GM11168 (cell line): ENCODE data around the gene FMN1.

Experiments used
- in situ Hi-C: fragments of 300-500 bp; cut with MboI; formaldehyde crosslinking; loops from one replicate; pipeline ENCODE4 v1.12.0; 2022; ENCODE audit warnings: low sequenced_read_pairs; ENCODE audit not compliant: unreplicated experiment

Gene FMN1

DNA sequence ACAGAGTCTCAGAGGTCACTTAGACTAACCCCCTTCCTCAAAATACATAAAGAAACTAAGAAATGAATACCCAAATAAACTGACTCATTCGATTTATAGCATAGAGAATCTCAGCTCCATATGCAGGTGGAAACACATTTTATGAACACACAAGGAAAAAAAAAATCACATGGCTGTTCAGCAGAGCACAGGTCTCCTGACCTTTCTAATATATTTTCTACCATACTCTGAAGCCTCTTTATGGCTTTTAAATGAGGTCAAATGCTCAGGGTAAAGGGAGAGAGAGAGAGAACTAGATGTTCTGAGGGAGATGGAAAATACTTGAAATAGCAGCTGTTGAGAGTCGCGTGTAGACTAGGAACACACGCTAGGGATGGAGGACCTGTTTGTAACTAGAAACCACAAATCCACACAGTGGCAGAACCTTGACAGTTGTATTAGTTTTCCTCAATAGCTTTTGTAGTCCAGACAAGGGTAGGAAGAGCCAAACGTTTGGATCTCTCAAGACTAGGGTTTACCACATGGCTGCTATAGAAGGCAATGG lies 165.3 kb downstream of the FMN1 start:
- in situ Hi-C loops: no loop called here

- in situ Hi-C loops: no loop called here
Measured at GRCh38 chr15:33028495-33028894, 166.0 kb downstream of the FMN1 start.

GRCh38 chr15:33027306-33028035 lies 167.0 kb downstream of the FMN1 start:
- in situ Hi-C loops: no loop called here

DNA sequence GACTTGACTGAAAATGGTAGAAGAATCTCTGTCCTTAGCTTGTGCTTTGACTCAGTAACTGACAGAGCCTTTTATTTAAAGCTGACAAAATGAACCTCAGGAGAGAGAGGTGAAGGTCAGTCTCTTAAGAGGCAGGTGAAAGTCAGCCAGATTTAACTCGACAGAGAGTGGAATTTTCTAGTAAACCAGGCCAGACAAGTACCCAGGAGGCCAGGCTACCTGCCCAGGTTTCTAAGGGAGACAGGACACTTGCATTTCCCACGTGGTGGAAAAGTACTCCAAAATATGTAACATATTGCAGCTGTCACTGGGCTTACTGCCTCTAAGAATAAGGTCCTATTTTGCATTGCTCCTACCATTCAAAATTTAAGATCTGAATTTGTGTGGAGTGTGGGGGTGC lies 167.9 kb downstream of the FMN1 start:
- in situ Hi-C loops: no loop called here

DNA sequence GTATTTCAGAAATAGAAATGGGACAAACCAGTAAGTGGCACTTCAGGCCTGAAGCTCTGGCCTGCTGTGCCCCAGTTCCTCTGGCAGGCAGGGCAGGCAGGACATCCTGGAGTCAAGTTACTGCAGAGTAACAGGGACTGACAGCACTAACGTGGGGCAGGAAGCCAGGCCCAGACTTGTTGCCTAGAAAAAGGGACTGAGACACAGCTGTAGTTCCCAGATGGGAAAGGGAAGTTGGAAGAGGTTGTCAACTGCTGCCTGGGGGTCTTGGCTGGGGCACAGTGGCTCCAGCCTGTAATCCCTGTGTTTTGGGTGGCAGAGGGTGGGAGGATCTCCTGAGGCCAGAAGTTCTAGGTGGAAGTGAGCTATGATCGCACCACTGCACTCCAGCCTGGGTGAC lies 171.9 kb downstream of the FMN1 start:
- in situ Hi-C loops: no loop called here

DNA sequence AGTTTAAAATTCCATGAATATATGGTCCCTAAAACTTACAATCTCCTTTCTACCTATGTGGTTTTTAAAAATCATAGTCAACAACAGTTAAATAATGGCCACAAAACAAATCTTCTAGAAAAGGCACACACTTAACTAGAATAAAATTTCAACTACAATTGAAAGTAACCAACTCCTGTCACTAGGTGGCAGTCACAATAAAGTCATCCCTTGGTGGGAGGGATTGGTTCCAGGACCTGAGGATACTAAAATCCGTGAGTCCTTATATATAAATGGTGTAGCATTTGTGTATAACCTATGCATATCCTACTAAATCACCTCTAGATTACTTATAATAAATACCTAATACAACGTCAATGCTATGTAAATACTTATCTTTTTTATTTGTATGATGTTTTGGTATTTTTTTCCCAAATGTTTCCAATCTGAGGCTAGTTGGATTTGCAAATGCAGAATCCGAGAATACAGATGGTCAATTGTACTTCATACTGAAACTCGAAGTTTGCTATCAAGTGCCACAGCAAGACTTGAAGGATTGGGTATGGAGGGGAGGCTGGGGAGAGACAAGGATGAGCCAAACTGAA lies 172.6 kb downstream of the FMN1 start:
- in situ Hi-C loops: no loop called here

GRCh38 chr15:33019354-33019981 lies 175.0 kb downstream of the FMN1 start:
- in situ Hi-C loops: no loop called here

DNA sequence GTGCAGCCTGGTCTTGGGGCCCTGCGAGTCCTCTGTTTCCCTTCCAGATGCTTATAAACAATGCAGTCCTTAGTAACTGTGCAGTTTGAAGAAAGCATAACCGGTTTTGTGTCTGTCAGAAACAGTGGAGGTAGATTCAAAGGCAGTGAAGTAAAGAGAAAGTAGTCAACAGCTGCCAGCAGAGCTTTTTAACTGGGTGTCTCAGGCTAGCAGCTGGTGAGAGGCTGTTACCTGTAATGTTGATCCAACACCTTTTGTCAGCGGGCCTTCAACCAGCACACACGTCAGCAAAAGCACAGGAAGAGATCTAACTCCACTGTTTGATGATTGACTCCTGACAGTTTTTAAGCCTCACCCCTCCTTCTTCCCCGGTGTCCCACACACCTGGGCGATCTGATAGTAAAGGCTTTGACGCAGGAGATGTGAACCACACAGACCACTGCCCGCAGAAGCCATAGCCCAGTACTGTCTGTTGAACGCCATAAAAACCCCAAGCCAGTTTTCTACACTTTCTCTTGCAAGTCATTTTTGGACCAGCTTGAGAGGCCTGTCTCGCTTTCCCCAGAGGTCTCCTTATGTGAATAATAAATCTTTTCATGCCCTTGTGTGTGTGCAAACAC lies 178.0 kb downstream of the FMN1 start:
- in situ Hi-C loops: no loop called here

DNA sequence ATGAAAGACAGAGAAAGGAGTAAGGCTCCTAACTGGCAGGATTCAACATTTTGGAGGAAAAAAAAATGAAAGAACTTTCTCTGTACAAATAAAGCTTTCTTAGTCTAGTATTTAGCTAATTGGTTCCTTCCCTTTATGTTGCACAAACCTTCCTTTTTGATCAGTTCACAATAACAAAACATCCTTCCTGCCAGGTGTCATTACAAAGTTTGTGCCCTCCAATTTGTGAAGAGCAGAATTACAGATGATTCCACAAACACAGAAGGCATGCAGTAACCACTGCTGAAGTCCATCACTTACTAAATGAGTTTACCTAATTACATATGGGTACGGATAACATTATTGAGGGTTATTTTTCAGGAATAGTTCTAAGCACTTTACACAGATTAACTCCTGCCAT lies 179.9 kb downstream of the FMN1 start:
- in situ Hi-C loops: no loop called here

- in situ Hi-C loops: no loop called here
Measured at GRCh38 chr15:33013827-33014445, 180.6 kb downstream of the FMN1 start.

DNA sequence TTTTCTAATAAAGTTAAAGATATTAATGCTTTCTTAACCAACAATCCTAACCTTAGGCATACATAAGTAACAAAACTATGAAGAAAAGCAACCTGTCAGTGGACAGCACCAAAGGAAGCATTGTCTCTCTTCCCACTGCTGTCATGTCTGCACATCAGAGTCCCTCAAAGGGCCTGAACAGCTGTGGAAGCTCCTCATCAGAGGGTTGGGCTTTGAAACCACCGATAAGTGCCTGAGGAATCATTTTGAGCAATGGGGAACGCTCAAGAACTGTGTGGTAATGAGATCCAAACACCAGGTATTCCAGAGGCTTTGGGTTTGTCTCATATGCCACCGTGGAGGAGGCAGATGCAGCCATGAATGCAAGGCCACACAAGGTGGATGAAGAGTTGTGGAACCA lies 182.5 kb downstream of the FMN1 start:
- in situ Hi-C loops: no loop called here

DNA sequence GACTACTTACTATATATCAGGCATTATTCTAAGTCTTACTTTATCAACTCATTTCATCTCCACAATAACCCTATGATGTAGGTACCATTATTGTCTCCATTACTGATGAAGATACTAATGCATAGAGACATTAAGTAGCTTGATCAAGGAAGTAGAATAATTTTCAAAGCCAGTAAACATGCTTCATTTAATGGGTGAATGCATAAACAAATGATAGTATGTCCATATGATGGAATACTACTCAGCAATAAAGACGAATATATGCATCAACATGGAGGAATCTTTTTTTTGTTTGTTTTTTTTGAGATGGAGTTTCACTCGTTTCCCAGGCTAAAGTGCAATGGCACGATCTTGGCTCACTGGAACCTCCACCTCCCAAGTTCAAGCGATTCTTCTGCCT lies 184.9 kb downstream of the FMN1 start:
- in situ Hi-C loops: no loop called here

- in situ Hi-C loops: no loop called here
Measured at GRCh38 chr15:33009026-33009425, 185.5 kb downstream of the FMN1 start.

GRCh38 chr15:33008284-33008995 lies 186.1 kb downstream of the FMN1 start:
- in situ Hi-C loops: no loop called here

GRCh38 chr15:33007303-33007855 lies 187.1 kb downstream of the FMN1 start:
- in situ Hi-C loops: no loop called here

DNA sequence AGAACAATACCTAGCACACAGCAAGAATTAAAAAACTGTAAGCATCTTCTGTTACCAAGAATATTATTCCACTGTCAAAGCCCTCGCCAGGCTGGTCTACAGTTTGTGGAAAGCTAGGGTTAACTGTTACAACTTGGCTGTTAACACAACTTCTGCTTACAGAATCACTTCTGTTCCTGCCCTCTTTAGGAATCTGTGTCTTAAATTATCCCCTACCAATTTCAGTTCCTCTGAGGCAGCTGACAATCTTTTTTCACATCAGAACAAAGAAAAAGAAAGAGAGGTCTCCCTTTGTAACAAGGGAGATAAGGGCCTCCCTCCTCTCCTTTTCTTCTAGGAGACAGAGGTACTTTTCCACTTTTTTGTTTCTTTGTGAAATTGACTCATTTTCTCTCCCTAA lies 188.9 kb downstream of the FMN1 start:
- in situ Hi-C loops: no loop called here

DNA sequence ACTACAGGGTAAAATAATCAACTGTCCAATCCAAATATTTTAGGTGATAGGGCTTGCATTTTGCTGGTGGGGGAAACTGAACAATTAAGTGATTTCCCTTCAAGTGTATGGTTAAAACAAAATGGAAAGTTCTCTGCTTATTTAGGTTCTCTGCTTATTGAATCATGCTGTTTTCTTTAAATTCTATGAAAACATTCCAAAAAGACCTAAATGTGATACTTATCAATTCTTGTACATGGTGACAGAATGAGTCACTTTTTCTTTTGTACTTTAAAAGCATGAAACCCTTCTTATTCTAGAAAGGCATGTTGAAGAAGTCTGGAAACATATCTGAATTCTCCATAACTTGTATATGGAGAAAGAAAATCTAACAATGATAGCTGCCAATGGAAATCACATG lies 192.6 kb downstream of the FMN1 start:
- in situ Hi-C loops: no loop called here

- in situ Hi-C loops: loop anchor here (10.0 to 25.0 kb wide), 2 partner anchors 164 to 337 kb away; no protein-coding TSS in a partner anchor
Measured at GRCh38 chr15:32998979-32999672, 195.4 kb downstream of the FMN1 start.

DNA sequence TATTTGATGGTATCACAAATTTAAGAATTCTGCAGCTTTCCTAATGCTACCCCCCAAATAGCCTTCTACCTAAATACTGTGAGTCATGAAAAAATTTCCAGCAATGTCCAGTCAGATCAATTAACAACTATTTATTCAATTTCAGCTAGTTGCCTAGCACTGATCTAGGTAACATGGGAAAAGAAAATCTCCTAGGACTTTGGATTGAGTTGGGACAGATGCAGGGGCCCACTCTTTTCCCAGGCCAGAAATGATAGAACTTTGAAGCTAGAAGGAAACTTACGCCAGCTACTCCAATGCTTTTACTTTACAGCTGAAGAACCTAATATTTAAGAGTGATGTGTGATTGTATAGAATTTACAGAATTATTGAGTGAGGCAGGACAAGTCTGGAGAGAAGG lies 196.3 kb downstream of the FMN1 start:
- in situ Hi-C loops: loop anchor here (10.0 to 25.0 kb wide), 2 partner anchors 163 to 336 kb away; no protein-coding TSS in a partner anchor
